RWPE2 (cell line): ENCODE measurements around the gene FBN3.

Experiments used
- ATAC-seq: fragments of 200-7000 bp; cut with Tn5 transposase; 3 replicates; pipeline ENCODE4 v1.9.1; 2021; ENCODE audit warnings: low read depth
- DNase-seq: peaks from one replicate; pipeline ENCODE4 v3.0.0-alpha.2; 2020; ENCODE audit warnings: low spot score
- H3K27ac ChIP-seq: fragments of 450-650 bp; 2 replicates; pipeline ENCODE4 v1.5.1; 2017; ENCODE audit warnings: mild to moderate bottlenecking; ENCODE audit not compliant: poor library complexity, severe bottlenecking
- H3K27me3 ChIP-seq: fragments of 250-450 bp; sonication (Bioruptor Pico); 2 replicates; pipeline ENCODE4 v1.5.1; 2021; ENCODE audit warnings: mild to moderate bottlenecking, moderate library complexity; ENCODE audit not compliant: insufficient read depth, poor library complexity, severe bottlenecking
- H3K36me3 ChIP-seq: fragments of 250-450 bp; sonication (Bioruptor Pico); 2 replicates; pipeline ENCODE4 v1.5.1; 2020; ENCODE audit warnings: low read depth, mild to moderate bottlenecking, moderate library complexity
- H3K4me1 ChIP-seq: fragments of 250-450 bp; sonication (Bioruptor Pico); 2 replicates; pipeline ENCODE4 v1.5.1; 2021; ENCODE audit warnings: mild to moderate bottlenecking, moderate library complexity; ENCODE audit not compliant: insufficient read depth, poor library complexity, severe bottlenecking
- H3K4me3 ChIP-seq: fragments of 250-450 bp; sonication (Bioruptor Pico); 2 replicates; pipeline ENCODE4 v1.5.1; 2021; ENCODE audit warnings: mild to moderate bottlenecking, moderate library complexity; ENCODE audit not compliant: severe bottlenecking
- H3K9me3 ChIP-seq: fragments of 250-450 bp; sonication (Bioruptor Pico); 2 replicates; pipeline ENCODE4 v1.5.1; 2021; ENCODE audit warnings: mild to moderate bottlenecking, moderate library complexity; ENCODE audit not compliant: severe bottlenecking
- CTCF ChIP-seq: fragments of 450-650 bp; IDR thresholded peaks from one replicate; pipeline ENCODE4 v1.5.1; 2017; ENCODE audit warnings: mild to moderate bottlenecking, moderate library complexity; ENCODE audit not compliant: poor library complexity, severe bottlenecking

FBN3 gene

GRCh38 chr19:8064911-8065874 lies 84.2 kb downstream of the FBN3 start:
- no peaks in the 10 kb centered on the region for H3K4me1 ChIP-seq
- no peak for ATAC-seq
- H3K27ac ChIP-seq = no peak overlapping the region

GRCh38 chr19:8057545-8058270 lies 91.7 kb downstream of the FBN3 start:
- Histone ChIP-seq H3K27me3 (no peaks in the 10 kb centered on the region), H3K4me3 (no peak overlapping the region), H3K36me3 (no peaks in the 10 kb centered on the region), H3K9me3 (no peaks in the 10 kb centered on the region), H3K27ac (no peak overlapping the region), H3K4me1 (no peaks in the 10 kb centered on the region)
- DNase-seq (no peak), ATAC-seq (no peak)
- TF ChIP-seq CTCF = no peak

More at GRCh38 chr19:8064911-8065874, 84.2 kb downstream of the FBN3 start:
- H3K4me3 ChIP-seq = no peak overlapping the region
- no peaks in the 10 kb centered on the region for H3K27me3 ChIP-seq
- H3K9me3 ChIP-seq = peaks cover 2% of the 10 kb centered on the region
- TF ChIP-seq CTCF = no peak
- no peak for DNase-seq
- H3K36me3 ChIP-seq = no peaks in the 10 kb centered on the region

- no peaks in the 10 kb centered on the region for H3K27me3 ChIP-seq
- no peaks in the 10 kb centered on the region for H3K36me3 ChIP-seq
- H3K4me3 ChIP-seq = no peak overlapping the region
- H3K4me1 ChIP-seq = no peaks in the 10 kb centered on the region
- H3K27ac ChIP-seq = no peak overlapping the region
- no peak for TF ChIP-seq CTCF
- H3K9me3 ChIP-seq = no peaks in the 10 kb centered on the region
- DNase-seq = no peak
- no peak for ATAC-seq
Observed at GRCh38 chr19:8056533-8056932, 92.9 kb downstream of the FBN3 start.

- Histone ChIP-seq H3K36me3 (no peaks in the 10 kb centered on the region), H3K4me3 (no peak overlapping the region), H3K27ac (no peak overlapping the region), H3K9me3 (no peaks in the 10 kb centered on the region), H3K27me3 (no peaks in the 10 kb centered on the region), H3K4me1 (no peaks in the 10 kb centered on the region)
- no peak for TF ChIP-seq CTCF
- ATAC-seq (no peak), DNase-seq (no peak)
Observed at GRCh38 chr19:8054169-8054568, 95.2 kb downstream of the FBN3 start.

- Histone ChIP-seq H3K9me3 (no peaks in the 10 kb centered on the region), H3K36me3 (no peaks in the 10 kb centered on the region), H3K27me3 (no peaks in the 10 kb centered on the region), H3K27ac (no peak within 1 kb of the TSS), H3K4me1 (no peaks in the 10 kb centered on the region), H3K4me3 (no peak within 1 kb of the TSS)
- ATAC-seq (no peak), DNase-seq (no peak)
- TF ChIP-seq CTCF = no peak
Observed at GRCh38 chr19:8052464-8052859, 96.9 kb downstream of the FBN3 start, which contains the start of gene CCL25. Gene CCL25 (plus strand): TSS chr19:8052760. CDS start chr19:8053050, 290 bp downstream.
